Thyroid gland (tissue), 4 donors: Measurements from ENCODE around the gene POLR2L. TPM values are rescaled to one million over a fixed set of nuclear protein-coding genes. Genes with fewer than 3 reads are reported as not detected.

Experiments used
- DNase-seq, 2 donors: peaks; one replicate each; pipeline ENCODE4 v3.0.0-alpha.2; 2019
- H3K27ac ChIP-seq, 3 donors: fragments of 200-600 bp; sonication (generic); 1 replicate in 2 of 3; 2 replicates in 1 of 3; pipeline ENCODE4 v1.5.1; 2016 to 2019; ENCODE audit warnings: mild to moderate bottlenecking in 1 of 3, moderate library complexity in 1 of 3
- H3K27me3 ChIP-seq: fragments of 200-600 bp; sonication (generic); one replicate; pipeline ENCODE4 v1.5.1; 2019
- H3K36me3 ChIP-seq, 2 donors: fragments of 200-600 bp; sonication (generic); one replicate each; pipeline ENCODE4 v1.5.1; 2016 to 2019
- H3K4me1 ChIP-seq, 2 donors: fragments of 200-600 bp; sonication (generic); one replicate each; pipeline ENCODE4 v1.5.1; 2017 to 2019
- H3K4me3 ChIP-seq, 3 donors: fragments of 200-600 bp; sonication (generic); replicated peaks in 1 of 3; 1 replicate in 2 of 3; 2 replicates in 1 of 3; pipeline ENCODE4 v1.5.1; 2016; ENCODE audit warnings: mild to moderate bottlenecking in 1 of 3
- H3K9me3 ChIP-seq: fragments of 200-600 bp; sonication (generic); one replicate; pipeline ENCODE4 v1.5.1; 2017
- CTCF ChIP-seq, 6 experiments: fragments of 200-600 bp in 3 of 6; fragments of 450-650 bp in 3 of 6; sonication (generic) in 3 of 6; IDR thresholded peaks; one replicate each; pipeline ENCODE4 v1.5.1; 2016 to 2019; ENCODE audit warnings: antibody characterized with exemption in 6 of 6, mild to moderate bottlenecking in 2 of 6, inconsistent platforms in 1 of 6, moderate library complexity in 1 of 6
- POLR2A ChIP-seq, 2 donors: fragments of 450-650 bp; IDR thresholded peaks; one replicate each; pipeline ENCODE4 v1.6.1; 2017; ENCODE audit warnings: antibody characterized with exemption in 2 of 2, mild to moderate bottlenecking in 2 of 2, moderate library complexity in 1 of 2
- WGBS, 2 donors: methylation state at CpG; one replicate each; pipeline ENCODE4 v1.1.5; 2017; 5-methylcytosine and 5-hydroxymethylcytosine counted together
- intact Hi-C: fragments of 100-400 bp; cut with DNase I; formaldehyde crosslinking; loops from one replicate; pipeline ENCODE4 v1.15.1; 2023
- total RNA-seq, 4 donors: library from RNA; depleted of rRNA; stranded (reverse); fragments of >200 nt; gene quantifications; one replicate each; pipeline ENCODE4 v1.2.3, GENCODE V29; 2016

POLR2L gene
- total RNA-seq, 4 donors from 2014 or later: 17.9 to 89.2 (median 52.4) TPM

GRCh38 chr11:852762-853161 is 10.4 kb upstream of the POLR2L start:
- Histone ChIP-seq H3K4me3 (no peak overlapping the region), H3K9me3 (no peaks in the 10 kb centered on the region), H3K4me1 (peaks cover 24 to 32% of the 10 kb centered on the region in 2 donors), H3K27me3 (no peaks in the 10 kb centered on the region), H3K27ac (no peak overlapping the region), H3K36me3 (no peaks in the 10 kb centered on the region)
- WGBS, 2 donors: 85 to 92% methylated on average over 13 to 15 of the region's 15 CpGs
- intact Hi-C loops: no loop called here
- DNase-seq: no peak
- no peak for TF ChIP-seq POLR2A (IDR thresholded peaks at IDR 0.05)
- no peak for TF ChIP-seq CTCF (IDR thresholded peaks at IDR 0.05)

GRCh38 chr11:850775-851763 is 8.7 kb upstream of the POLR2L start:
- no peak overlapping the region for H3K4me3 ChIP-seq
- intact Hi-C loops: no loop called here

GRCh38 chr11:849951-850774 is 7.8 kb upstream of the POLR2L start:
- H3K4me1 ChIP-seq: peaks cover 35 to 50% of the 10 kb centered on the region in 2 donors

More at GRCh38 chr11:850775-851763, 8.7 kb upstream of the POLR2L start:
- Histone ChIP-seq H3K36me3 (no peaks in the 10 kb centered on the region), H3K27me3 (no peaks in the 10 kb centered on the region), H3K9me3 (no peaks in the 10 kb centered on the region), H3K27ac (no peak overlapping the region), H3K4me1 (peaks cover 26 to 41% of the 10 kb centered on the region in 2 donors)
- no peak for TF ChIP-seq CTCF (IDR thresholded peaks at IDR 0.05)
- no peak for TF ChIP-seq POLR2A (IDR thresholded peaks at IDR 0.05)
- DNase-seq: no peak
- 76 to 83% methylated on average over 10 to 20 of the region's 28 CpGs for WGBS, 2 donors

GRCh38 chr11:849104-849824 is 6.9 kb upstream of the POLR2L start:
- 20% methylated on average over 10 of the region's 71 CpGs; no CpG with 5 or more reads in 1 of the 2 donors for WGBS, 2 donors
- peak; percentile 53 to 59 for DNase-seq
- Histone ChIP-seq H3K27me3 (no peaks in the 10 kb centered on the region), H3K4me1 (peaks cover 39 to 54% of the 10 kb centered on the region in 2 donors), H3K4me3 (peak overlapping the region in 2 of 3 donors; percentile 35 to 41), H3K9me3 (no peaks in the 10 kb centered on the region), H3K36me3 (no peaks in the 10 kb centered on the region), H3K27ac (no peak overlapping the region)
- TF ChIP-seq CTCF (IDR thresholded peaks at IDR 0.05) (no peak), POLR2A (IDR thresholded peaks at IDR 0.05) (no peak)
- intact Hi-C loops: loop anchor here (5.0 kb wide), 1 partner anchor 203 kb away; no protein-coding TSS in a partner anchor

More at GRCh38 chr11:849951-850774, 7.8 kb upstream of the POLR2L start:
- no peaks in the 10 kb centered on the region for H3K27me3 ChIP-seq
- H3K36me3 ChIP-seq: no peaks in the 10 kb centered on the region
- intact Hi-C loops: loop anchor here (5.0 kb wide), 1 partner anchor 202 kb away; no protein-coding TSS in a partner anchor
- peak in 1 of 2 donors; percentile 31 for DNase-seq
- H3K27ac ChIP-seq: no peak overlapping the region
- TF ChIP-seq CTCF (IDR thresholded peaks at IDR 0.05) (no peak), POLR2A (IDR thresholded peaks at IDR 0.05) (no peak)
- no peaks in the 10 kb centered on the region for H3K9me3 ChIP-seq
- WGBS, 2 donors: 32% methylated on average over 22 of the region's 97 CpGs; no CpG with 5 or more reads in 1 of the 2 donors
- H3K4me3 ChIP-seq: peak overlapping the region in 1 of 3 donors; percentile 17
